SK-N-SH treated with all-trans-retinoic acid at 6 μM for 48 hours (cell line): ENCODE data around the gene SPON1.

ENCODE experiments used
- ATAC-seq: fragments of 200-7000 bp; cut with Tn5 transposase; 3 replicates; pipeline ENCODE4 v1.9.1; 2020; ENCODE audit warnings: mild to moderate bottlenecking, moderate library complexity
- ARNTL ChIP-seq: fragments of 450-650 bp; formaldehyde crosslinking; IDR thresholded peaks from 2 replicates; pipeline ENCODE4 v1.5.0; 2020; ENCODE audit warnings: low read depth, mild to moderate bottlenecking, moderate library complexity, borderline replicate concordance
- BACH2 ChIP-seq: fragments of 250-450 bp; sonication (Bioruptor Pico); IDR thresholded peaks from 2 replicates; pipeline ENCODE4 v1.9.0; 2021; ENCODE audit warnings: mild to moderate bottlenecking, borderline replicate concordance
- CREB5 ChIP-seq: fragments of 250-450 bp; sonication (Bioruptor Pico); IDR thresholded peaks from 2 replicates; pipeline ENCODE4 v1.5.1; 2020; ENCODE audit warnings: low read depth, mild to moderate bottlenecking, moderate library complexity
- CSRNP3 ChIP-seq: fragments of 250-450 bp; sonication (Bioruptor Pico); IDR thresholded peaks from 2 replicates; pipeline ENCODE4 v1.5.1; 2021; ENCODE audit warnings: mild to moderate bottlenecking, moderate library complexity
- ESRRG ChIP-seq: fragments of 250-450 bp; sonication (Bioruptor Pico); IDR thresholded peaks from 2 replicates; pipeline ENCODE4 v1.6.1; 2021; ENCODE audit warnings: mild to moderate bottlenecking
- GLIS3 ChIP-seq: fragments of 250-450 bp; sonication (Bioruptor Pico); IDR thresholded peaks from 2 replicates; pipeline ENCODE4 v1.5.0; 2020; ENCODE audit warnings: mild to moderate bottlenecking, moderate library complexity
- ISL1 ChIP-seq: fragments of 250-450 bp; sonication (Bioruptor Pico); IDR thresholded peaks from 2 replicates; pipeline ENCODE4 v2.1.2; 2022; ENCODE audit warnings: mild to moderate bottlenecking, moderate library complexity
- OSR1 ChIP-seq: fragments of 250-450 bp; sonication (Bioruptor Pico); IDR thresholded peaks from 2 replicates; pipeline ENCODE4 v1.8.0; 2022; ENCODE audit warnings: moderate library complexity, mild to moderate bottlenecking, inconsistent platforms
- PATZ1 ChIP-seq: fragments of 250-450 bp; sonication (Bioruptor Pico); IDR thresholded peaks from 2 replicates; pipeline ENCODE4 v1.8.0; 2020; ENCODE audit warnings: mild to moderate bottlenecking, moderate library complexity, borderline replicate concordance
- POU6F1 ChIP-seq: fragments of 250-450 bp; sonication (Bioruptor Pico); IDR thresholded peaks from 2 replicates; pipeline ENCODE4 v1.8.0; 2021; ENCODE audit warnings: low read depth, mild to moderate bottlenecking, moderate library complexity, borderline replicate concordance
- PPARA ChIP-seq: fragments of 250-450 bp; sonication (Bioruptor Pico); IDR thresholded peaks from 2 replicates; pipeline ENCODE4 v1.5.0; 2020; ENCODE audit warnings: mild to moderate bottlenecking, borderline replicate concordance
- RARB ChIP-seq: fragments of 250-450 bp; sonication (Bioruptor Pico); IDR thresholded peaks from 2 replicates; pipeline ENCODE4 v1.8.0; 2021; ENCODE audit warnings: mild to moderate bottlenecking, moderate library complexity
- SNAI2 ChIP-seq: fragments of 250-450 bp; sonication (Bioruptor Pico); IDR thresholded peaks from 2 replicates; pipeline ENCODE4 v1.5.0; 2020; ENCODE audit warnings: mild to moderate bottlenecking, moderate library complexity
- TCF4 ChIP-seq: fragments of 250-450 bp; sonication (Bioruptor Pico); IDR thresholded peaks from 2 replicates; pipeline ENCODE4 v1.8.0; 2021; ENCODE audit warnings: mild to moderate bottlenecking, moderate library complexity, borderline replicate concordance
- TSHZ2 ChIP-seq: fragments of 250-450 bp; sonication (Bioruptor Pico); IDR thresholded peaks from 2 replicates; pipeline ENCODE4 v1.5.0; 2020; ENCODE audit warnings: mild to moderate bottlenecking, moderate library complexity
- ZC3H10 ChIP-seq: fragments of 250-450 bp; sonication (Bioruptor Pico); IDR thresholded peaks from 2 replicates; pipeline ENCODE4 v1.5.1; 2021; ENCODE audit warnings: mild to moderate bottlenecking, moderate library complexity
- ZFP3 ChIP-seq: fragments of 250-450 bp; sonication (Bioruptor Pico); IDR thresholded peaks from 2 replicates; pipeline ENCODE4 v1.5.0; 2020; ENCODE audit warnings: mild to moderate bottlenecking, moderate library complexity
- ZFP30 ChIP-seq: fragments of 450-650 bp; formaldehyde crosslinking; IDR thresholded peaks from 2 replicates; pipeline ENCODE4 v1.5.0; 2022; ENCODE audit warnings: mild to moderate bottlenecking, moderate library complexity
- ZNF565 ChIP-seq: fragments of 450-650 bp; formaldehyde crosslinking; conservative IDR thresholded peaks from 2 replicates; pipeline ENCODE4 v1.5.0; 2020; ENCODE audit warnings: low read depth, mild to moderate bottlenecking, moderate library complexity
- ZNF8 ChIP-seq: fragments of 450-650 bp; formaldehyde crosslinking; IDR thresholded peaks from 2 replicates; pipeline ENCODE4 v1.5.0; 2020; ENCODE audit warnings: mild to moderate bottlenecking, moderate library complexity

The SPON1 gene

GRCh38 chr11:14052198-14052597 lies 89.7 kb downstream of the SPON1 start (continued):
- TF ChIP-seq POU6F1 (CRISPR knock-in tag): no peak
- TF ChIP-seq ISL1 (CRISPR knock-in tag): no peak
- no peak for TF ChIP-seq RARB (CRISPR knock-in tag)
- TF ChIP-seq ZC3H10 (CRISPR knock-in tag): no peak
- no peak for TF ChIP-seq ZNF565 (CRISPR knock-in tag)
- no peak for TF ChIP-seq ESRRG (CRISPR knock-in tag)
- no peak for TF ChIP-seq GLIS3 (CRISPR knock-in tag)

- TF ChIP-seq ZNF565 (CRISPR knock-in tag) (no peak), PPARA (no peak), ISL1 (CRISPR knock-in tag) (no peak), GLIS3 (CRISPR knock-in tag) (no peak), ZFP30 (CRISPR knock-in tag) (no peak), BACH2 (CRISPR knock-in tag) (no peak), PATZ1 (CRISPR knock-in tag) (no peak), ARNTL (no peak), OSR1 (CRISPR knock-in tag) (no peak), RARB (CRISPR knock-in tag) (no peak), CREB5 (CRISPR knock-in tag) (no peak), CSRNP3 (CRISPR knock-in tag) (no peak), ZC3H10 (CRISPR knock-in tag) (no peak), TCF4 (CRISPR knock-in tag) (no peak), POU6F1 (CRISPR knock-in tag) (no peak), ZNF8 (CRISPR knock-in tag) (no peak), ESRRG (CRISPR knock-in tag) (no peak), ZFP3 (CRISPR knock-in tag) (no peak), SNAI2 (CRISPR knock-in tag) (no peak)
- ATAC-seq: no peak
Measured at GRCh38 chr11:14054116-14055107, 91.9 kb downstream of the SPON1 start.

GRCh38 chr11:14055936-14056335 lies 93.4 kb downstream of the SPON1 start:
- no peak for ATAC-seq
- TF ChIP-seq ZFP3 (CRISPR knock-in tag) (no peak), PPARA (no peak), POU6F1 (CRISPR knock-in tag) (no peak), ZNF565 (CRISPR knock-in tag) (no peak), ISL1 (CRISPR knock-in tag) (no peak), OSR1 (CRISPR knock-in tag) (no peak), ZC3H10 (CRISPR knock-in tag) (no peak), ZNF8 (CRISPR knock-in tag) (no peak), CREB5 (CRISPR knock-in tag) (no peak), SNAI2 (CRISPR knock-in tag) (no peak), GLIS3 (CRISPR knock-in tag) (no peak), BACH2 (CRISPR knock-in tag) (no peak), TSHZ2 (CRISPR knock-in tag) (no peak)
